Liver (tissue), 9 donors: ENCODE results near the gene PCDH8. TPM values are rescaled to one million over a fixed set of nuclear protein-coding genes. Genes with fewer than 3 reads are reported as not detected.

Source experiments
- DNase-seq: peaks from one replicate; pipeline ENCODE4 v3.0.0-alpha.2; 2017; ENCODE audit warnings: low spot score
- H3K27ac ChIP-seq, 2 donors: one replicate each; pipeline ENCODE4 v1.7.0; 2013; ENCODE audit warnings: inconsistent platforms in 2 of 2, low read length in 2 of 2, control low read depth in 1 of 2, low read depth in 1 of 2, mild to moderate bottlenecking in 1 of 2
- H3K27me3 ChIP-seq, 4 donors: one replicate each; pipeline versions ENCODE4 v1.6.1 to v1.7.0; 2013; ENCODE audit warnings: low read length in 3 of 4, inconsistent platforms in 1 of 4, mild to moderate bottlenecking in 1 of 4, moderate library complexity in 1 of 4; ENCODE audit not compliant: control insufficient read depth in 4 of 4, insufficient read depth in 4 of 4
- H3K36me3 ChIP-seq, 4 donors: one replicate each; pipeline versions ENCODE4 v1.6.1 to v1.7.0; 2013; ENCODE audit warnings: low read length in 3 of 4, mild to moderate bottlenecking in 3 of 4, low read depth in 1 of 4, moderate library complexity in 1 of 4; ENCODE audit not compliant: control insufficient read depth in 4 of 4, insufficient read depth in 3 of 4
- H3K4me1 ChIP-seq, 4 donors: one replicate each; pipeline versions ENCODE4 v1.6.1 to v1.7.0; 2013; ENCODE audit warnings: low read length in 3 of 4, mild to moderate bottlenecking in 3 of 4, moderate library complexity in 1 of 4; ENCODE audit not compliant: control insufficient read depth in 4 of 4, insufficient read depth in 4 of 4
- H3K4me3 ChIP-seq, 3 donors: one replicate each; pipeline versions ENCODE4 v1.6.1 to v1.7.0; 2013; ENCODE audit warnings: low read length in 3 of 3, control low read depth in 1 of 3, low read depth in 1 of 3, mild to moderate bottlenecking in 1 of 3
- H3K9ac ChIP-seq, 2 donors: one replicate each; pipeline ENCODE4 v1.7.0; 2013; ENCODE audit warnings: low read length in 2 of 2, mild to moderate bottlenecking in 2 of 2, moderate library complexity in 2 of 2, control low read depth in 1 of 2, low read depth in 1 of 2
- H3K9me3 ChIP-seq, 4 donors: one replicate each; pipeline versions ENCODE4 v1.6.1 to v1.7.0; 2013; ENCODE audit warnings: low read length in 3 of 4; ENCODE audit not compliant: control insufficient read depth in 4 of 4
- EGR1 ChIP-seq, 2 donors: IDR thresholded peaks; 2 replicates each; pipeline ENCODE4 v1.6.1; 2016 to 2018; ENCODE audit warnings: antibody characterized with exemption in 2 of 2, low read depth in 2 of 2
- FOXA1 ChIP-seq: IDR thresholded peaks from 2 replicates; pipeline ENCODE4 v1.6.1; 2016; ENCODE audit warnings: antibody characterized with exemption
- FOXA2 ChIP-seq: IDR thresholded peaks from 2 replicates; pipeline ENCODE4 v1.6.1; 2016; ENCODE audit warnings: antibody characterized with exemption
- GABPA ChIP-seq, 2 donors: IDR thresholded peaks in 1 of 2; conservative IDR thresholded peaks in 1 of 2; 2 replicates each; pipeline ENCODE4 v1.6.1; 2016; ENCODE audit warnings: antibody characterized with exemption in 2 of 2, mild to moderate bottlenecking in 1 of 2, moderate library complexity in 1 of 2
- HNF4A ChIP-seq, 2 donors: conservative IDR thresholded peaks; 2 replicates each; pipeline ENCODE4 v1.6.1; 2016; ENCODE audit warnings: antibody characterized with exemption in 2 of 2, mild to moderate bottlenecking in 2 of 2
- HNF4G ChIP-seq: IDR thresholded peaks from 2 replicates; pipeline ENCODE4 v1.6.1; 2016; ENCODE audit warnings: antibody characterized with exemption
- JUND ChIP-seq, 2 donors: IDR thresholded peaks; 2 replicates each; pipeline ENCODE4 v1.6.1; 2016; ENCODE audit warnings: antibody characterized with exemption in 2 of 2
- NR2F2 ChIP-seq: IDR thresholded peaks from 2 replicates; pipeline ENCODE4 v1.6.1; 2016; ENCODE audit warnings: antibody characterized with exemption
- RAD21 ChIP-seq, 2 donors: IDR thresholded peaks; 2 replicates each; pipeline ENCODE4 v1.6.1; 2016; ENCODE audit warnings: antibody characterized with exemption in 2 of 2, mild to moderate bottlenecking in 2 of 2
- RXRA ChIP-seq, 2 donors: IDR thresholded peaks; 2 replicates each; pipeline ENCODE4 v1.6.1; 2017 to 2018; ENCODE audit warnings: antibody characterized with exemption in 2 of 2, mild to moderate bottlenecking in 1 of 2
- SP1 ChIP-seq: IDR thresholded peaks from 2 replicates; pipeline ENCODE4 v1.6.1; 2018; ENCODE audit warnings: antibody characterized with exemption, mild to moderate bottlenecking
- TAF1 ChIP-seq: conservative IDR thresholded peaks from 2 replicates; pipeline ENCODE4 v1.6.1; 2016; ENCODE audit warnings: antibody characterized with exemption, mild to moderate bottlenecking
- YY1 ChIP-seq: IDR thresholded peaks from 2 replicates; pipeline ENCODE4 v1.6.1; 2016; ENCODE audit warnings: antibody characterized with exemption, mild to moderate bottlenecking
- WGBS: extraction: QIAGEN DNeasy Blood & Tissue Kit; methylation state at CpG from one replicate; pipeline ENCODE4 v1.1.7; 2013; 5-methylcytosine and 5-hydroxymethylcytosine counted together
- polyA plus RNA-seq, 2 donors: library from polyadenylated mRNA; stranded (reverse) in 1 of 2; unstranded in 1 of 2; fragments of 200-250 nt in 1 of 2; fragments of >200 nt in 1 of 2; fragmentation: Nextera tagmentation in 1 of 2; extraction: Ambion mirVana in 1 of 2; gene quantifications; one replicate each; pipeline versions ENCODE4 v1.2.1 to v1.2.3, GENCODE V29; 2013 to 2015
- total RNA-seq, 2 donors: library from RNA; depleted of rRNA; stranded (reverse); fragments of >200 nt; gene quantifications; one replicate each; pipeline ENCODE4 v1.2.3, GENCODE V29; 2014
- TF ChIP-seq, protein P1 (sequence below): fragments of 150-350 bp; IDR thresholded peaks from 2 replicates; pipeline ENCODE4 v1.5.1; 2017; ENCODE audit warnings: improper control_type of control experiment, low read depth, low read length; ENCODE audit not compliant: missing input control
- TF ChIP-seq, protein P2 (sequence below): IDR thresholded peaks from 2 replicates; pipeline ENCODE4 v1.6.1; 2016; ENCODE audit warnings: antibody characterized with exemption
- TF ChIP-seq, protein P3 (sequence below): IDR thresholded peaks from 2 replicates; pipeline ENCODE4 v1.6.1; 2016; ENCODE audit warnings: antibody characterized with exemption, mild to moderate bottlenecking
- TF ChIP-seq, protein P4 (sequence below): IDR thresholded peaks from 2 replicates; pipeline ENCODE4 v1.6.1; 2016; ENCODE audit warnings: antibody characterized with exemption
- TF ChIP-seq, protein P5 (sequence below): IDR thresholded peaks from 2 replicates; pipeline ENCODE4 v1.6.1; 2016; ENCODE audit warnings: antibody characterized with exemption
- donor health status: healthy.
- donor health status: healthy.
- donor health status: healthy.
- donor health status: healthy.
- donor health status: healthy.

PCDH8 gene
- total and polyA plus RNA-seq, 4 donors: not detected

DNA sequence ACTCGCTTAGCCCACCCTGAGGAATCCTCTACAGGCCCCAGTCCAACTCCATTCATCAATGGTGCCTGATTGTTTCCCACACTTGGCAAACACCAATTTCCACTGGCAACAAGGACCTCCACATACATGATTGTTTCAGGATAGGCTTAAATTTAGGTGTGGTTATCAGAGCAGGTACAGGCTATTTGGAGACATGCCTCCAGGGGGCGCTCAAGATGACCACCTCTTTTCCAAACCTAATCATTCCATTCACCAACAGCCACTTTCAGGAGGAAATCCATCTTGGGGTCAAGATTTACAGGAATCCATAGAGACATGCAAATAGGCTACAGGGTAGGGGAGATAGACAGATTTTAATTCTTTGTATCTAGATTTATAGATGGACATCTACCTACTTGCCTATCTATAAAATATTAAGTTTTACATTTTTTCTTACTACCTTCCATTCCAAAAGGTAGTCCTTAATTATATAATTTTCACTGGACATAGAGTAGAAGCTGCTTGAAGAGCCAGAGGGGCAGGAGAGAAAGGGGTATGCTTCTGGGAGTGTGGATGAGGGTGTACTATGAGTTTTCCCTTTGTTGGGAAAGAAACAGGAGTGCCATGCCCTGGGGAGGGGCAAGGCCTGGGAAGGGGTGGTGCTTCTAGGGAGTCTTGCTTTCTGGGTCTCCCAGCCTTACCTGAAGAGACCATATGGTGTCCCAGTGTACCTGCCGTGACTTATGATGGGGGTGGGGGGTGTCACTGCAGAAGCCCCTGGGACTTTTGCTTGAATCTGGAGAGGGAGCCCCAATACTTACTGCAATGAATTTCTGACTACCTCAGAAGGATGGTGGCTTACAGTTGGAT, 14.1 kb upstream of the PCDH8 start:
- Histone ChIP-seq H3K4me3 (no peak overlapping the region), H3K27me3 (peaks cover 0 to 5% (median 1%) of the 10 kb centered on the region in 4 donors), H3K36me3 (no peaks in the 10 kb centered on the region), H3K9ac (no peak overlapping the region), H3K4me1 (no peaks in the 10 kb centered on the region), H3K9me3 (no peaks in the 10 kb centered on the region), H3K27ac (no peak overlapping the region)
- TF ChIP-seq RAD21 (IDR thresholded peaks at IDR 0.05): peak; percentile 17 to 42
- TF ChIP-seq RXRA (IDR thresholded peaks at IDR 0.05): no peak
- TF ChIP-seq HNF4A (conservative IDR thresholded peaks at IDR 0.05): no peak
- no peak for TF ChIP-seq TAF1
- TF ChIP-seq SP1: no peak
- TF ChIP-seq, protein P1, sequence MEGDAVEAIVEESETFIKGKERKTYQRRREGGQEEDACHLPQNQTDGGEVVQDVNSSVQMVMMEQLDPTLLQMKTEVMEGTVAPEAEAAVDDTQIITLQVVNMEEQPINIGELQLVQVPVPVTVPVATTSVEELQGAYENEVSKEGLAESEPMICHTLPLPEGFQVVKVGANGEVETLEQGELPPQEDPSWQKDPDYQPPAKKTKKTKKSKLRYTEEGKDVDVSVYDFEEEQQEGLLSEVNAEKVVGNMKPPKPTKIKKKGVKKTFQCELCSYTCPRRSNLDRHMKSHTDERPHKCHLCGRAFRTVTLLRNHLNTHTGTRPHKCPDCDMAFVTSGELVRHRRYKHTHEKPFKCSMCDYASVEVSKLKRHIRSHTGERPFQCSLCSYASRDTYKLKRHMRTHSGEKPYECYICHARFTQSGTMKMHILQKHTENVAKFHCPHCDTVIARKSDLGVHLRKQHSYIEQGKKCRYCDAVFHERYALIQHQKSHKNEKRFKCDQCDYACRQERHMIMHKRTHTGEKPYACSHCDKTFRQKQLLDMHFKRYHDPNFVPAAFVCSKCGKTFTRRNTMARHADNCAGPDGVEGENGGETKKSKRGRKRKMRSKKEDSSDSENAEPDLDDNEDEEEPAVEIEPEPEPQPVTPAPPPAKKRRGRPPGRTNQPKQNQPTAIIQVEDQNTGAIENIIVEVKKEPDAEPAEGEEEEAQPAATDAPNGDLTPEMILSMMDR: peak; percentile 40
- TF ChIP-seq FOXA2: no peak
- no peak for TF ChIP-seq HNF4G
- TF ChIP-seq FOXA1: no peak
- TF ChIP-seq JUND (IDR thresholded peaks at IDR 0.05): no peak
- TF ChIP-seq, protein P2, sequence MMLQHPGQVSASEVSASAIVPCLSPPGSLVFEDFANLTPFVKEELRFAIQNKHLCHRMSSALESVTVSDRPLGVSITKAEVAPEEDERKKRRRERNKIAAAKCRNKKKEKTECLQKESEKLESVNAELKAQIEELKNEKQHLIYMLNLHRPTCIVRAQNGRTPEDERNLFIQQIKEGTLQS: no peak
- TF ChIP-seq, protein P3, sequence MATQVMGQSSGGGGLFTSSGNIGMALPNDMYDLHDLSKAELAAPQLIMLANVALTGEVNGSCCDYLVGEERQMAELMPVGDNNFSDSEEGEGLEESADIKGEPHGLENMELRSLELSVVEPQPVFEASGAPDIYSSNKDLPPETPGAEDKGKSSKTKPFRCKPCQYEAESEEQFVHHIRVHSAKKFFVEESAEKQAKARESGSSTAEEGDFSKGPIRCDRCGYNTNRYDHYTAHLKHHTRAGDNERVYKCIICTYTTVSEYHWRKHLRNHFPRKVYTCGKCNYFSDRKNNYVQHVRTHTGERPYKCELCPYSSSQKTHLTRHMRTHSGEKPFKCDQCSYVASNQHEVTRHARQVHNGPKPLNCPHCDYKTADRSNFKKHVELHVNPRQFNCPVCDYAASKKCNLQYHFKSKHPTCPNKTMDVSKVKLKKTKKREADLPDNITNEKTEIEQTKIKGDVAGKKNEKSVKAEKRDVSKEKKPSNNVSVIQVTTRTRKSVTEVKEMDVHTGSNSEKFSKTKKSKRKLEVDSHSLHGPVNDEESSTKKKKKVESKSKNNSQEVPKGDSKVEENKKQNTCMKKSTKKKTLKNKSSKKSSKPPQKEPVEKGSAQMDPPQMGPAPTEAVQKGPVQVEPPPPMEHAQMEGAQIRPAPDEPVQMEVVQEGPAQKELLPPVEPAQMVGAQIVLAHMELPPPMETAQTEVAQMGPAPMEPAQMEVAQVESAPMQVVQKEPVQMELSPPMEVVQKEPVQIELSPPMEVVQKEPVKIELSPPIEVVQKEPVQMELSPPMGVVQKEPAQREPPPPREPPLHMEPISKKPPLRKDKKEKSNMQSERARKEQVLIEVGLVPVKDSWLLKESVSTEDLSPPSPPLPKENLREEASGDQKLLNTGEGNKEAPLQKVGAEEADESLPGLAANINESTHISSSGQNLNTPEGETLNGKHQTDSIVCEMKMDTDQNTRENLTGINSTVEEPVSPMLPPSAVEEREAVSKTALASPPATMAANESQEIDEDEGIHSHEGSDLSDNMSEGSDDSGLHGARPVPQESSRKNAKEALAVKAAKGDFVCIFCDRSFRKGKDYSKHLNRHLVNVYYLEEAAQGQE: no peak
- no peak for DNase-seq
- 38% methylated on average over 3 of the region's 3 CpGs for WGBS

DNA sequence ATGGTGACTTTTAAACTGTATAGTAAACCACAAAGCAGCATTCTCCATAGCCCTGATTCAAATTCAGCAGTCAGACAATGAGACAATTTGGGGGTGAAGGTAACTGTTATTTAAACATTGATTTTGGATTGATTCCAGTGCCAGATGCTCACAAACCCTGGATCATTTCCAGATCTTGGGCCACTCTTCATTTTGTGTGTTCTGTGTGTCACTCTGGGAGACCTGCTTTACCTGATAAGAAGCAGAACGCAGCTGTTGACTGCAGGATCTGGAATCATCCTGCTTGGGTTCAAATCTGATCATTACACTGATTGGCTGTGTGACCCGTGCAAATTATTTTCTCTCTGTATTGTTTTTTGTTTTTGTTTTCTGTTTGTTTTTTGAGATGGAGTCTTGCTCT, 4.0 kb upstream of the PCDH8 start:
- Histone ChIP-seq H3K9me3 (peaks cover 0 to 5% (median 0%) of the 10 kb centered on the region in 4 donors), H3K9ac (no peak overlapping the region), H3K27me3 (peaks cover 5 to 19% (median 8%) of the 10 kb centered on the region in 4 donors), H3K27ac (no peak overlapping the region), H3K4me1 (peaks cover 2 to 15% (median 12%) of the 10 kb centered on the region in 4 donors), H3K4me3 (no peak overlapping the region), H3K36me3 (no peaks in the 10 kb centered on the region)
- no peak for DNase-seq
- 44% methylated on average over 2 of the region's 2 CpGs for WGBS
- no peak for TF ChIP-seq FOXA1
- no peak for TF ChIP-seq JUND (IDR thresholded peaks at IDR 0.05)
- TF ChIP-seq NR2F2: no peak
- TF ChIP-seq FOXA2: no peak
- no peak for TF ChIP-seq HNF4G
- no peak for TF ChIP-seq TAF1
- TF ChIP-seq, protein P4, sequence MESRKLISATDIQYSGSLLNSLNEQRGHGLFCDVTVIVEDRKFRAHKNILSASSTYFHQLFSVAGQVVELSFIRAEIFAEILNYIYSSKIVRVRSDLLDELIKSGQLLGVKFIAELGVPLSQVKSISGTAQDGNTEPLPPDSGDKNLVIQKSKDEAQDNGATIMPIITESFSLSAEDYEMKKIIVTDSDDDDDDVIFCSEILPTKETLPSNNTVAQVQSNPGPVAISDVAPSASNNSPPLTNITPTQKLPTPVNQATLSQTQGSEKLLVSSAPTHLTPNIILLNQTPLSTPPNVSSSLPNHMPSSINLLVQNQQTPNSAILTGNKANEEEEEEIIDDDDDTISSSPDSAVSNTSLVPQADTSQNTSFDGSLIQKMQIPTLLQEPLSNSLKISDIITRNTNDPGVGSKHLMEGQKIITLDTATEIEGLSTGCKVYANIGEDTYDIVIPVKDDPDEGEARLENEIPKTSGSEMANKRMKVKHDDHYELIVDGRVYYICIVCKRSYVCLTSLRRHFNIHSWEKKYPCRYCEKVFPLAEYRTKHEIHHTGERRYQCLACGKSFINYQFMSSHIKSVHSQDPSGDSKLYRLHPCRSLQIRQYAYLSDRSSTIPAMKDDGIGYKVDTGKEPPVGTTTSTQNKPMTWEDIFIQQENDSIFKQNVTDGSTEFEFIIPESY: no peak
- TF ChIP-seq YY1: no peak
- TF ChIP-seq GABPA (IDR thresholded peaks at IDR 0.05 in 1 of 2, conservative IDR thresholded peaks at IDR 0.05 in 1 of 2): no peak
- no peak for TF ChIP-seq HNF4A (conservative IDR thresholded peaks at IDR 0.05)
- no peak for TF ChIP-seq RAD21 (IDR thresholded peaks at IDR 0.05)
- TF ChIP-seq RXRA (IDR thresholded peaks at IDR 0.05): no peak
- TF ChIP-seq, protein P1: no peak
- TF ChIP-seq, protein P2: no peak
- TF ChIP-seq SP1: no peak
- no peak for TF ChIP-seq EGR1 (IDR thresholded peaks at IDR 0.05; ENCODE audit: low read depth in 2 of 2)
- TF ChIP-seq, protein P5, sequence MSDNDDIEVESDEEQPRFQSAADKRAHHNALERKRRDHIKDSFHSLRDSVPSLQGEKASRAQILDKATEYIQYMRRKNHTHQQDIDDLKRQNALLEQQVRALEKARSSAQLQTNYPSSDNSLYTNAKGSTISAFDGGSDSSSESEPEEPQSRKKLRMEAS: no peak
